ENCODE measurements around the gene DSN1.

DSN1 gene

DNA sequence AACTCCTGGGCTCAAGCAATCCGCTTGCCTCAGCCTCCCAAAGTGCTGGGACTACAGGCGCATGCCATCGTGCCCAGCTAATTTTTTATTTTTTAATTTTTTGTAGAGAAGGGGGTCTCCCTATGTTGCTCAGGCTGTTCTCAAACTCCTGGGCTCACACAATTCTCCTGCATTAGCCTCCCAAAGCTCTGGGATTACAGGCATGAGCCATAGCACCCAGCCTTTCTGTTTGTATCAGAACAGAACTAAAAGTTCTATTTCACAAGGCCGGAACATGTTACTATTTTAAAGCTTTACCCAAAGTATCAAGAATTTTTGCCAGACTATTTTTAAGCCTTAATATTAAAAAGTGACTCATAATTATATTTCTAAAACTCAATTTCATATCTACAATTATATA, 70.0 kb downstream of the DSN1 start:
- TF ChIP-seq, protein P1, sequence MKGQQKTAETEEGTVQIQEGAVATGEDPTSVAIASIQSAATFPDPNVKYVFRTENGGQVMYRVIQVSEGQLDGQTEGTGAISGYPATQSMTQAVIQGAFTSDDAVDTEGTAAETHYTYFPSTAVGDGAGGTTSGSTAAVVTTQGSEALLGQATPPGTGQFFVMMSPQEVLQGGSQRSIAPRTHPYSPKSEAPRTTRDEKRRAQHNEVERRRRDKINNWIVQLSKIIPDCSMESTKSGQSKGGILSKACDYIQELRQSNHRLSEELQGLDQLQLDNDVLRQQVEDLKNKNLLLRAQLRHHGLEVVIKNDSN (IDR thresholded peaks at IDR 0.05) = no peak
- TF ChIP-seq, protein P2, sequence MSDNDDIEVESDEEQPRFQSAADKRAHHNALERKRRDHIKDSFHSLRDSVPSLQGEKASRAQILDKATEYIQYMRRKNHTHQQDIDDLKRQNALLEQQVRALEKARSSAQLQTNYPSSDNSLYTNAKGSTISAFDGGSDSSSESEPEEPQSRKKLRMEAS (IDR thresholded peaks at IDR 0.05) = no peak
- TF ChIP-seq TCF12 (IDR thresholded peaks at IDR 0.05; ENCODE audit: low read depth) = no peak
- no peak for TF ChIP-seq TAF1 (IDR thresholded peaks at IDR 0.05; ENCODE audit: low read depth)
- no peak for TF ChIP-seq CEBPB (IDR thresholded peaks at IDR 0.05)
- TF ChIP-seq EGR1 (IDR thresholded peaks at IDR 0.05) = no peak
- no peak for TF ChIP-seq FOXM1 (IDR thresholded peaks at IDR 0.05; ENCODE audit: borderline replicate concordance, low read depth)
